IMR-90 (cell line): ENCODE data around the gene TMEM143.

Experiments used
- CEBPB ChIP-seq: IDR thresholded peaks from 2 replicates; pipeline ENCODE4 v1.6.1; 2012; ENCODE audit warnings: low read depth, low read length, improper control_type of control experiment
- CHD1 ChIP-seq: IDR thresholded peaks from 2 replicates; pipeline ENCODE4 v1.6.1; 2012; ENCODE audit warnings: low read depth, low read length, improper control_type of control experiment
- CTCF ChIP-seq: conservative IDR thresholded peaks from 2 replicates; pipeline ENCODE4 v1.5.1; 2012; ENCODE audit warnings: mild to moderate bottlenecking, low read depth, low read length, improper control_type of control experiment
- POLR2A ChIP-seq: IDR thresholded peaks from 2 replicates; pipeline ENCODE4 v1.6.1; 2012; ENCODE audit warnings: mild to moderate bottlenecking, low read depth, low read length
- RFX5 ChIP-seq: IDR thresholded peaks from 2 replicates; pipeline ENCODE4 v1.8.0; 2012; ENCODE audit warnings: low read depth, mild to moderate bottlenecking, low read length, moderate library complexity

- TF ChIP-seq CEBPB (no peak), RFX5 (no peak), POLR2A (no peak), CHD1 (no peak), CTCF (no peak)
Observed at GRCh38 chr19:48403606-48404005, 39.9 kb upstream of the TMEM143 start.
